ENCODE results near the gene FUT6.

GRCh38 chr19:5832527-5833216 is 6.8 kb downstream of the FUT6 start:
- TF ChIP-seq CTCF (conservative IDR thresholded peaks at IDR 0.05; ENCODE audit: low read length) (no peak), EZH2phosphoT487 (IDR thresholded peaks at IDR 0.05; ENCODE audit: borderline replicate concordance, low read depth, low read length) (no peak)
